GM12801 (cell line): ENCODE data around the gene NINJ2.

ENCODE experiments used
- CTCF ChIP-seq: IDR thresholded peaks from one replicate; pipeline ENCODE4 v1.5.1; 2011; ENCODE audit warnings: control low read depth; ENCODE audit not compliant: insufficient read length; ENCODE audit errors: extremely low read depth

The NINJ2 gene

GRCh38 chr12:591167-592023 is 71.8 kb downstream of the NINJ2 start:
- TF ChIP-seq CTCF, result no peak

- TF ChIP-seq CTCF, result no peak
Observed at GRCh38 chr12:590206-590750, 73.0 kb downstream of the NINJ2 start.

GRCh38 chr12:588646-589045 is 74.6 kb downstream of the NINJ2 start:
- TF ChIP-seq CTCF, result no peak

- TF ChIP-seq CTCF, result no peak
Observed at GRCh38 chr12:588024-588322, 75.3 kb downstream of the NINJ2 start.

GRCh38 chr12:587132-588023 is 75.9 kb downstream of the NINJ2 start:
- no peak for TF ChIP-seq CTCF

GRCh38 chr12:586318-587071 is 76.8 kb downstream of the NINJ2 start:
- TF ChIP-seq CTCF, result no peak
